Measurements from ENCODE around the gene ZNF274. TPM values are rescaled to one million over a fixed set of nuclear protein-coding genes. Genes with fewer than 3 reads are reported as not detected.

ZNF274 gene
- total and polyA plus RNA-seq, 9 of the 15 experiments (the other 6 are each of a cell fraction or from before 2014, with no cell fraction given) = 5.2 to 37.0 (median 28.1) TPM

- 90% methylated on average over 19 of the region's 19 CpGs for WGBS (ENCODE audit: insufficient coverage, low coverage, missing lambda C conversion rate)
- no peaks in the 10 kb centered on the region for H3K27me3 ChIP-seq (ENCODE audit: control insufficient read depth in 2 of 2, insufficient read depth in 2 of 2, low read length in 2 of 2)
- intact Hi-C loops (cut with micrococcal nuclease) = no loop called here
- no peaks in the 10 kb centered on the region for H3K4me1 ChIP-seq (replicated peaks in 1 of 2; ENCODE audit: control insufficient read depth in 2 of 2, insufficient read depth in 2 of 2, low read length in 2 of 2)
- ATAC-seq (no peak), DNase-seq (ENCODE audit: extremely low read depth in 1 of 4, low spot score in 3 of 4) (no peak), FAIRE-seq (no peak)
- no peak overlapping the region for H3K27ac ChIP-seq (ENCODE audit: extremely low read depth, low read depth, low read length)
- TSS peak; percentile 28 for BruUV-seq (replicated peaks)
- H3K36me3 ChIP-seq (ENCODE audit: control insufficient read depth, insufficient read depth, low read length) = peaks cover 61% of the 10 kb centered on the region
- POLR2A ChIA-PET = interaction anchor here (0.6 to 1.3 kb wide), 2 partner anchors 12 to 24 kb away, joined by 3 to 4 read pairs; no protein-coding TSS in a partner anchor
- no peaks in the 10 kb centered on the region for H3K79me2 ChIP-seq (ENCODE audit: control insufficient read depth, insufficient read depth, low read length)
- no peaks in the 10 kb centered on the region for H3K9me1 ChIP-seq (ENCODE audit: control insufficient read depth, insufficient read depth, low read length)
- H2AFZ ChIP-seq (ENCODE audit: low read depth, low read length) = no peak overlapping the region
- CTCF ChIA-PET (ENCODE audit: low intra/inter-chr PET ratio) = interaction anchor here (0.6 kb wide), 1 partner anchor 38 kb away, joined by 3 read pairs; no protein-coding TSS in a partner anchor
- no peaks in the 10 kb centered on the region for H4K20me1 ChIP-seq (replicated peaks; ENCODE audit: control insufficient read depth, insufficient read depth, low read length)
- no peak overlapping the region for H3K9ac ChIP-seq (ENCODE audit: insufficient read depth in 1 of 2, low read depth in 2 of 2, low read length in 2 of 2)
- in situ Hi-C loops (cut with MboI) = no loop called here
- no peak overlapping the region for H3K4me3 ChIP-seq
- peaks cover 86% of the 10 kb centered on the region for H3K9me3 ChIP-seq (replicated peaks; ENCODE audit: control insufficient read depth, insufficient read depth, low read depth, low read length)
- no peak overlapping the region for H3K4me2 ChIP-seq (ENCODE audit: insufficient read depth, low read length)
- TF ChIP-seq E2F6 (IDR thresholded peaks at IDR 0.05; ENCODE audit: borderline replicate concordance in 1 of 2, extremely low read depth in 1 of 2, insufficient read depth in 1 of 2, insufficient read length in 1 of 2, low read depth in 1 of 2, low read length in 1 of 2, poor library complexity in 1 of 2, severe bottlenecking in 1 of 2) (peak in 1 of 2 experiments; percentile 18), NFRKB (IDR thresholded peaks at IDR 0.05; ENCODE audit: low read depth) (0 out of 2 replicates have a peak, but pooled peaks have one; percentile 32), ZNF583 (CRISPR knock-in tag; IDR thresholded peaks at IDR 0.05) (no peak), TRIM24 (IDR thresholded peaks at IDR 0.05) (peak in 1 of 2 experiments; percentile 69; a peak in 2 of 4 replicates), ZNF165 (CRISPR knock-in tag; IDR thresholded peaks at IDR 0.05; ENCODE audit: borderline replicate concordance) (no peak), XRCC3 (IDR thresholded peaks at IDR 0.05) (peak; percentile 47; the same call in 1 of the 2 replicates), ZNF75A (CRISPR knock-in tag; IDR thresholded peaks at IDR 0.05) (peak; percentile 95), DDX20 (tag; IDR thresholded peaks at IDR 0.05; ENCODE audit: low read depth) (no peak), ERF (CRISPR knock-in tag; IDR thresholded peaks at IDR 0.05) (no peak), ZFP30 (CRISPR knock-in tag; IDR thresholded peaks at IDR 0.05; ENCODE audit: borderline replicate concordance) (no peak), SOX6 (IDR thresholded peaks at IDR 0.05) (peak; percentile 17; the same call in 1 of the 2 replicates), PBX2 (CRISPR knock-in tag; IDR thresholded peaks at IDR 0.05; ENCODE audit: low read depth) (no peak), PBX2 (tag; conservative IDR thresholded peaks at IDR 0.05; ENCODE audit: low read depth) (no peak), CBX3 (IDR thresholded peaks at IDR 0.05; ENCODE audit: borderline replicate concordance in 1 of 2, low read length in 2 of 2) (peak in 1 of 2 experiments; percentile 94; a peak in 2 of 3 replicates), ZNF766 (CRISPR knock-in tag; conservative IDR thresholded peaks at IDR 0.05) (no peak), MITF (IDR thresholded peaks at IDR 0.05) (no peak)
Measured at GRCh38 chr19:58261968-58262921, 79.4 kb downstream of the ZNF274 start.
